Stromal cell of bone marrow (primary cell): ENCODE data around the gene GH2.
"Not testable (repeated sequence)": the region's sequence is repeated elsewhere in the genome, so short reads cannot be mapped to it uniquely, and the experiment has no call there.

Source experiments
- DNase-seq: peaks from one replicate; pipeline ENCODE4 v3.0.0-alpha.2; 2012; ENCODE audit warnings: low read depth

GH2 gene

GRCh38 chr17:63881935-63882601 is at the start of gene GH2:
TSS of gene GH2 (minus strand) at chr17:63881944. CDS start at chr17:63881801, 143 bp downstream.
- DNase-seq = peak; percentile 15

GRCh38 chr17:63930951-63931575 is 49.3 kb upstream of the GH2 start:
- DNase-seq = no peak

- DNase-seq = peak; percentile 6
Measured at GRCh38 chr17:63929860-63930766, 48.4 kb upstream of the GH2 start.

- DNase-seq = no peak
Measured at GRCh38 chr17:63928966-63929695, 47.4 kb upstream of the GH2 start.

- DNase-seq = no peak
Measured at GRCh38 chr17:63928172-63928666, 46.5 kb upstream of the GH2 start.

- no peak for DNase-seq
Measured at GRCh38 chr17:63927464-63928171, 45.9 kb upstream of the GH2 start.

- DNase-seq = no peak
Measured at GRCh38 chr17:63926164-63926563, 44.4 kb upstream of the GH2 start.

GRCh38 chr17:63925615-63926014 is 43.9 kb upstream of the GH2 start:
- DNase-seq = no peak

GRCh38 chr17:63922402-63922801 is 40.7 kb upstream of the GH2 start:
- DNase-seq = not testable (repeated sequence)

GRCh38 chr17:63920779-63921178 is 39.0 kb upstream of the GH2 start:
- not testable (repeated sequence) for DNase-seq

GRCh38 chr17:63920050-63920449 is 38.3 kb upstream of the GH2 start:
- not testable (repeated sequence) for DNase-seq

- DNase-seq = peak; percentile 32
Measured at GRCh38 chr17:63919311-63919723, 37.6 kb upstream of the GH2 start.

- not testable (repeated sequence) for DNase-seq
Measured at GRCh38 chr17:63918789-63919305, 37.1 kb upstream of the GH2 start, which contains the start of gene GH1. TSS of gene GH1 (minus strand) at chr17:63918839. CDS start at chr17:63918776, 63 bp downstream.

- DNase-seq = no peak
Measured at GRCh38 chr17:63918305-63918704, 36.6 kb upstream of the GH2 start.

GRCh38 chr17:63917646-63918045 is 35.9 kb upstream of the GH2 start:
- no peak for DNase-seq

GRCh38 chr17:63917206-63917605 is 35.5 kb upstream of the GH2 start:
- DNase-seq = not testable (repeated sequence)

GRCh38 chr17:63916566-63917185 is 34.9 kb upstream of the GH2 start:
- DNase-seq = no peak

- DNase-seq = not testable (repeated sequence)
Measured at GRCh38 chr17:63915753-63916152, 34.0 kb upstream of the GH2 start.

GRCh38 chr17:63914471-63914870 is 32.7 kb upstream of the GH2 start:
- DNase-seq = no peak

GRCh38 chr17:63911657-63912100 is 29.9 kb upstream of the GH2 start:
- no peak for DNase-seq
